ENCODE results near the gene CTXND1. TPM values are rescaled to one million over a fixed set of nuclear protein-coding genes. Genes with fewer than 3 reads are reported as not detected.

CTXND1 gene
- total and polyA plus RNA-seq, 12 donors = 0.11 to 8.3 (median 1.8) TPM

DNA sequence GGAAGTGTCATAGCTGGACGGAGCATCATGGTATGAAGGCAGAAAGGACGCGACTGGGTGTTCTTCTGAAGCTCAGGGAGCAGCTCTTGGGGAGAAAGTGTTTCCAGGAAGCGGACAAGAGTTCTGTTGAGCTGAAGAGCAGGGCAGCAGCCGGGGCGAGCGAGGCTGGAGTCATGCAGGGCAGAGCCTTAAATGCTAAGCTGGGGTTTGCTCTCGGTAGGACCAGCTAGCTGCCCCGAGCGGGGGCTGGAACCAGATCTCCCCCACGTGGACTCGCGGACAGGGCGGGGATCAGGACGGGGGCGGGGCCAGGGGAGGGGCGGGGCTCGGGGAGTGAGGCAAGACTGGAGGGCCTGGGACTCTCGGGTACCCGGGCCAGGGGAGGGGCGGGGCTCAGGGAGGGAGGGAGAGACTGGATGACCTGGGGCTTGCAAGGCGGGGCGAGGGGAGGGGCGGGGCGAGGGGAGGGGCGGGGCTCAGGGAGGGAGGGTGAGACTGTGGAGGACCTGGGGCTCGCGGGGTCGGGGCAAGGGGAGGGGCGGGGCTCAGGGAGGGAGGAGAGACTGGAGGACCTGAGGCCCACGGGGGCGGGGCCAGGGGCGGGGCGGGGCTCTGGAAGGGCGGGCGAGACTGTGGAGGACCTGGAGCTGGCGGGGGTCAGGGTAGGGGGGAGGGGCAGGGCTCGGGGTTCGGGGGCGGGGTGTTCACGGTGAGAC, 99.7 kb downstream of the CTXND1 start:
- TF ChIP-seq, protein P1, sequence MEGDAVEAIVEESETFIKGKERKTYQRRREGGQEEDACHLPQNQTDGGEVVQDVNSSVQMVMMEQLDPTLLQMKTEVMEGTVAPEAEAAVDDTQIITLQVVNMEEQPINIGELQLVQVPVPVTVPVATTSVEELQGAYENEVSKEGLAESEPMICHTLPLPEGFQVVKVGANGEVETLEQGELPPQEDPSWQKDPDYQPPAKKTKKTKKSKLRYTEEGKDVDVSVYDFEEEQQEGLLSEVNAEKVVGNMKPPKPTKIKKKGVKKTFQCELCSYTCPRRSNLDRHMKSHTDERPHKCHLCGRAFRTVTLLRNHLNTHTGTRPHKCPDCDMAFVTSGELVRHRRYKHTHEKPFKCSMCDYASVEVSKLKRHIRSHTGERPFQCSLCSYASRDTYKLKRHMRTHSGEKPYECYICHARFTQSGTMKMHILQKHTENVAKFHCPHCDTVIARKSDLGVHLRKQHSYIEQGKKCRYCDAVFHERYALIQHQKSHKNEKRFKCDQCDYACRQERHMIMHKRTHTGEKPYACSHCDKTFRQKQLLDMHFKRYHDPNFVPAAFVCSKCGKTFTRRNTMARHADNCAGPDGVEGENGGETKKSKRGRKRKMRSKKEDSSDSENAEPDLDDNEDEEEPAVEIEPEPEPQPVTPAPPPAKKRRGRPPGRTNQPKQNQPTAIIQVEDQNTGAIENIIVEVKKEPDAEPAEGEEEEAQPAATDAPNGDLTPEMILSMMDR (IDR thresholded peaks at IDR 0.05) = no peak
- DNase-seq = peak; percentile 96
- 1 to 2% methylated on average over 27 to 35 of the region's 41 CpGs for WGBS, 2 donors
- peak; percentile 86 to 94 (median 92) for ATAC-seq
- H3K4me3 ChIP-seq = peak overlapping the region; percentile 55 to 84 (median 72)
- peaks cover 6 to 40% (median 20%) of the 10 kb centered on the region in 9 donors for H3K4me1 ChIP-seq
- H3K9me3 ChIP-seq = no peaks in the 10 kb centered on the region
- H3K27me3 ChIP-seq = no peaks in the 10 kb centered on the region
- H3K27ac ChIP-seq = peak overlapping the region; percentile 11 to 82 (median 74)
- H3K36me3 ChIP-seq = no peaks in the 10 kb centered on the region
- intact Hi-C loops (cut with DNase I) = loop anchor here in 9 of 10 donors (1.0 to 10.0 kb wide), 7 partner anchors 80 to 258 kb away; partner anchors contain the start of genes ZFAND6 (in 4 of the 9) and MTHFS (in 2 of the 9)

DNA sequence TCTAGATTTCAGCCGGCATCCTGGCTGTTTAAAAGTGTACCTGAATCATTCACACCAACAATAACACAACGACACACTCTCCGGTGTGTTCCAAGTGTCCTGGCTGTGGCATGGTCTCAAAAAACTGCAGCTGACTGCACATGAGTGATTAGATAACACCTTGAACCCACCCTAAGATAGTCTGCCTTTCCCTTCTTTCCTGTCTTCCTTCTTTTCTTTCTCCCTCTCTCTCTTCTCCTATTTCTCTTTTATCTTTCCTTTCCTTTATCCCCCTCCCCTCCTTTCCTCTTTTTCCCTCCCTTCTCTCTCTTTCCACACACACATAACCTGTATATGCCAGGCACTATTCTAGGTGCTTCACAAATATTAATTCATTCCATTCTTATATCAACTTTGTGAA, 100.4 kb downstream of the CTXND1 start:
- TF ChIP-seq, protein P1 (IDR thresholded peaks at IDR 0.05) = no peak
- H3K27ac ChIP-seq = peak overlapping the region in 5 of 10 donors; percentile 45 to 60 (median 52)
- ATAC-seq (no peak), DNase-seq (no peak)
- intact Hi-C loops (cut with DNase I) = loop anchor here in 8 of 10 donors (5.0 to 10.0 kb wide), 6 partner anchors 79 to 257 kb away; partner anchors contain the start of genes ZFAND6 (in 4 of the 8) and MTHFS (in 2 of the 8)
- peaks cover 6 to 38% (median 20%) of the 10 kb centered on the region in 9 donors for H3K4me1 ChIP-seq
- H3K9me3 ChIP-seq = no peaks in the 10 kb centered on the region
- WGBS, 2 donors = 28 to 35% methylated on average over 3 of the region's 3 CpGs
- no peaks in the 10 kb centered on the region for H3K27me3 ChIP-seq
- H3K4me3 ChIP-seq = peak overlapping the region in 4 of 10 donors; percentile 69 to 84 (median 76)
- no peaks in the 10 kb centered on the region for H3K36me3 ChIP-seq

DNA sequence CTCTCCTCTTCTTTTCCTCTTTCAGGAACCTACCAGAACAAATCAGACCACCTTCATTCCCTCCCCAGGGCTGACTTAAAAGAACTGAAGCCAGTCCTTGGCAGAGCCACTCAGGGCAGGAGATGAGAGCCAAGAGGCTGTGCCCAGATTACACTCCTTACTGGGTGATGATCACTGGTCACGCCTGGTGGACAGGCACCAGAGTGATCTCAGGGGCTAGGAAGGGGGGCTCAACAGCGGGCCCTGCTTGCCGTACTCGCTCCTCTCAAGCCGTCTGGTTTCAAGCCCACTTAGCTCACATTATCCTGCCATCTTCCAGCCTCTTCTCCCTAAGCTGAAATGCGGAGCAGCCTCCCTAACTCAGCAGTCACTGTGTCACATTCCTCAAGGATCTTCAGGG, 100.9 kb downstream of the CTXND1 start:
- Histone ChIP-seq H3K4me1 (peaks cover 6 to 34% (median 20%) of the 10 kb centered on the region in 9 donors), H3K4me3 (no peak overlapping the region), H3K27me3 (no peaks in the 10 kb centered on the region), H3K36me3 (no peaks in the 10 kb centered on the region), H3K9me3 (no peaks in the 10 kb centered on the region), H3K27ac (no peak overlapping the region)
- TF ChIP-seq, protein P1 (IDR thresholded peaks at IDR 0.05) = no peak
- 54 to 68% methylated on average over 6 of the region's 6 CpGs for WGBS, 2 donors
- ATAC-seq = no peak
- no peak for DNase-seq
- intact Hi-C loops (cut with DNase I) = loop anchor here in 8 of 10 donors (5.0 to 10.0 kb wide), 6 partner anchors 79 to 256 kb away; partner anchors contain the start of genes ZFAND6 (in 4 of the 8) and MTHFS (in 2 of the 8)

Other genes starting within 250 kb of the CTXND1 start
- gene ZFAND6, start 192.5 kb downstream of the CTXND1 start, total RNA-seq = 10 to 100 TPM; 65.9 to 89.5 (median 75.7) TPM
- gene ZFAND6, start 192.5 kb downstream of the CTXND1 start, polyA plus RNA-seq = 10 to 100 TPM; 34.5 to 70.7 TPM
- gene FAH, start 99.2 kb downstream of the CTXND1 start, total RNA-seq = 10 to 100 TPM; 14.5 to 65.1 (median 32.5) TPM
- gene FAH, start 99.2 kb downstream of the CTXND1 start, polyA plus RNA-seq = 10 to 100 TPM; 15.0 to 23.8 TPM
- 1 to 10 TPM; 1.7 to 6.7 (median 4.5) TPM for gene ARNT2, start 152.2 kb upstream of the CTXND1 start, total RNA-seq
- gene ARNT2, start 152.2 kb upstream of the CTXND1 start, polyA plus RNA-seq = under 1 TPM; 0.71 to 0.80 TPM